GM21825 (cell line): ENCODE results near the gene ABHD16A.
A peak's percentile ranks its signal among the peaks of the same experiment; 100 is the strongest.

Experiments used
- ATAC-seq: cut with Tn5 transposase; IDR thresholded peaks from one replicate; pipeline ENCODE4 v1.9.1; 2021; ENCODE audit warnings: mild to moderate bottlenecking, moderate library complexity; ENCODE audit not compliant: unreplicated experiment

The ABHD16A gene

GRCh38 chr6:31732029-31732428 lies 28.9 kb upstream of the ABHD16A start:
- ATAC-seq = no peak

- ATAC-seq = no peak
These were observed 27.5 kb upstream of the ABHD16A start for GRCh38 chr6:31730631-31731086.

- ATAC-seq = no peak
These were observed 27.0 kb upstream of the ABHD16A start for GRCh38 chr6:31729979-31730630.

- ATAC-seq = peak; percentile 31
These were observed 26.4 kb upstream of the ABHD16A start for GRCh38 chr6:31729515-31729978.

GRCh38 chr6:31728767-31729514 lies 25.8 kb upstream of the ABHD16A start, which contains the start of gene DDAH2:
TSS of gene DDAH2 (minus strand) at chr6:31729299. CDS start at chr6:31729161, 138 bp downstream.
- ATAC-seq = no peak

- ATAC-seq = no peak
These were observed 24.9 kb upstream of the ABHD16A start for GRCh38 chr6:31727717-31728671.

- ATAC-seq = no peak
These were observed 24.1 kb upstream of the ABHD16A start for GRCh38 chr6:31727034-31727716.

- no peak for ATAC-seq
These were observed 22.6 kb upstream of the ABHD16A start for GRCh38 chr6:31725502-31726350.

GRCh38 chr6:31723980-31724691 lies 21.0 kb upstream of the ABHD16A start:
- no peak for ATAC-seq

GRCh38 chr6:31723245-31723979 lies 20.3 kb upstream of the ABHD16A start, which contains the start of gene MPIG6B:
TSS of gene MPIG6B (plus strand) at chr6:31723373. CDS start at chr6:31723384, 11 bp downstream.
- no peak for ATAC-seq

- ATAC-seq = no peak
These were observed 19.0 kb upstream of the ABHD16A start for GRCh38 chr6:31722173-31722572.

- ATAC-seq = no peak
These were observed 18.4 kb upstream of the ABHD16A start, which contains the start of gene LY6G6C for GRCh38 chr6:31721351-31722020. TSS of gene LY6G6C (minus strand) at chr6:31721746. CDS start at chr6:31721679, 67 bp downstream.

- ATAC-seq = no peak
These were observed 17.2 kb upstream of the ABHD16A start for GRCh38 chr6:31720196-31720770.

GRCh38 chr6:31719001-31719400 lies 15.9 kb upstream of the ABHD16A start:
- no peak for ATAC-seq

- no peak for ATAC-seq
These were observed 15.1 kb upstream of the ABHD16A start for GRCh38 chr6:31718265-31718664.

- no peak for ATAC-seq
These were observed 14.5 kb upstream of the ABHD16A start for GRCh38 chr6:31717499-31718222.
